Measurements from ENCODE around the gene SPN.
"Not testable (repeated sequence)": the region's sequence is repeated elsewhere in the genome, so short reads cannot be mapped to it uniquely, and the experiment has no call there.

The SPN gene

DNA sequence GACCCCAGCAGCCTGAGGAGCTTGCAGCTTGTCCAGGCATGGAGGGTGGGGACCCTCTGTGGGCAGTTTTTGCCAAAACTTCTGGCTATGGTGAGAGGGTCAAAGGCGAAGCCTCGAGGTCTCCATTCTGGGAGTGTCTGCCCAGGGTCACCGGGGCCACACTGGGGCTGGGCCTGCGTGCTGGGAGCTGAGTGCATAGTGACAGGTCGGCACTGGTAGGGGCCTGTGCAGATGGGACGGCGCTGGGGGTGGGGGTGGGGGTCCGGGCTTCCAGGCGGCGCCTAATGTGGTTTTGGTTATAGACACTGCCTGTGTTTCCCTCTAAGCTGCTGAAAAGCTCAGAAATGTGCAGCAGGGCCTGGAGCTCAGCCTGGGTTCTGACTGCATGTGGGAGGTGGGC lies 34.3 kb upstream of the SPN start:
- not testable (repeated sequence) for H3K79me2 ChIP-seq (ENCODE audit: control insufficient read depth, insufficient read depth, low read length, unreplicated experiment); H3K36me3 ChIP-seq (ENCODE audit: insufficient read depth, low read length); H2AFZ ChIP-seq (ENCODE audit: low read length, unreplicated experiment); H3K4me3 ChIP-seq (ENCODE audit: low read depth, low read length); H3K27me3 ChIP-seq (ENCODE audit: insufficient read depth, low read length); H3K27ac ChIP-seq (ENCODE audit: low read depth, low read length); H3K4me1 ChIP-seq (ENCODE audit: control insufficient read depth, insufficient read depth, low read length, unreplicated experiment)

DNA sequence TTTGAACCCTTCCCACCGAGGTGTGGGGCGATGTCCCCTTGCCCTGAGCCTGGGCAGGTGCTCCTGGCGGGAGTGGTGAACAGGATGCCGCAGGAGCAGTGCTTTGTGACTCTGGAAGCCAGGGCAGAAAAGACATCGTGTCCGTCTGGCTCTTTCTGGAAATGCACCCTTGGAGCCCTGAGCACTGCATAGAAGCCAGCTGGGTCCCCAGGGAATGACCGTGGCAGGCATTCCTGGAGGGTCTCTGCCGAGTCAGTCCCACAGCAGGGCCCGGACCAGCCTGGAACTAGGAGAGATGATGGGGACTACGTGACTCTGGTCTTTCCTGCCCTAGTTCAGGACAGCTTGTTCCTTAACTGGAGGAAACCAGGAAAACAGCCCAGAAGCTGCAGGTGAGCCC lies 33.7 kb upstream of the SPN start:
- not testable (repeated sequence) for H3K27me3 ChIP-seq (ENCODE audit: insufficient read depth, low read length); H2AFZ ChIP-seq (ENCODE audit: low read length, unreplicated experiment); H3K79me2 ChIP-seq (ENCODE audit: control insufficient read depth, insufficient read depth, low read length, unreplicated experiment); H3K4me1 ChIP-seq (ENCODE audit: control insufficient read depth, insufficient read depth, low read length, unreplicated experiment); H3K4me3 ChIP-seq (ENCODE audit: low read depth, low read length); H3K27ac ChIP-seq (ENCODE audit: low read depth, low read length); H3K36me3 ChIP-seq (ENCODE audit: insufficient read depth, low read length)

DNA sequence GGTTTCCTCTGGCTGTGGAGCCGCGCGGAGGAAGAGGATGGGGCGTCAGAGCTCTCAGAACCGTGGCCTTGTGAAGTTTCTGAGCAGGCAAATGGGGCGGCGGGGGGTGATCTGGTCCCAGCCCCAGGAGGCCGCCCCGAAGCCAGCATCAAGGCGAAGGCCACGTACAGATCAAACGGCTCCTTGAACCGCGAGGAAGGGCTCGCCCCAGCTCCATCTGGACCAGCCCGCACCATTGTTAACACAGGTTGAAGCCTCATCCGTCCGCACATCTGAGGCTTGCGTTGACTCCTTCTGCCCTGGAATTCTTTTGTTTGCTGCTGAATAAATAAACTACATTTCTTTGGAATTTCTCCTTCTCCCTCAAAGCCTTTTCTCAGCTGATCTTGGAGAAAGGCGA lies 31.4 kb upstream of the SPN start:
- H2AFZ ChIP-seq (ENCODE audit: low read length, unreplicated experiment); H3K27ac ChIP-seq (ENCODE audit: low read depth, low read length); H3K4me1 ChIP-seq (ENCODE audit: control insufficient read depth, insufficient read depth, low read length, unreplicated experiment); H3K79me2 ChIP-seq (ENCODE audit: control insufficient read depth, insufficient read depth, low read length, unreplicated experiment); H3K36me3 ChIP-seq (ENCODE audit: insufficient read depth, low read length); H3K27me3 ChIP-seq (ENCODE audit: insufficient read depth, low read length); H3K4me3 ChIP-seq (ENCODE audit: low read depth, low read length): not testable (repeated sequence)

DNA sequence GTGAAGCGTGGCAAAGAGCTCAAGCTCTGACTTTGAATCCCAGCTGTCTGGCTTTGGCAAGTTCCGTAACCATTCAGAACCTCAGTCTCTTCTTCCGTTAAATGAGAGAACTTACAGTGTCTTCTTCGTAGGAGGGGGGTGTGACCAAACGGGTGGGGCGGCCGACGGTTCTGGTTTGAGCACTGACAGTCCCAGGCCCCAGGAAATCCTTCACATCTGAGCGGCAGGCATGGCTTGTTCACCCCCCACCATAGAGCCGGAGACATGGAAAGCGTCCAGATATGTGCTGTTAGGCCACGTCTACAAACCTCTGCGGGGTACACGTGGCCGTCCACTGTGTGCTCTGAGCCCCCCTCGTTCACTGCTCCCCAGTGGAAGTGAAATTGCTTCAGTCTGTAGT lies 27.1 kb upstream of the SPN start:
- H3K36me3 ChIP-seq (ENCODE audit: insufficient read depth, low read length); H2AFZ ChIP-seq (ENCODE audit: low read length, unreplicated experiment); H3K27ac ChIP-seq (ENCODE audit: low read depth, low read length); H3K79me2 ChIP-seq (ENCODE audit: control insufficient read depth, insufficient read depth, low read length, unreplicated experiment); H3K4me1 ChIP-seq (ENCODE audit: control insufficient read depth, insufficient read depth, low read length, unreplicated experiment); H3K27me3 ChIP-seq (ENCODE audit: insufficient read depth, low read length); H3K4me3 ChIP-seq (ENCODE audit: low read depth, low read length): not testable (repeated sequence)

DNA sequence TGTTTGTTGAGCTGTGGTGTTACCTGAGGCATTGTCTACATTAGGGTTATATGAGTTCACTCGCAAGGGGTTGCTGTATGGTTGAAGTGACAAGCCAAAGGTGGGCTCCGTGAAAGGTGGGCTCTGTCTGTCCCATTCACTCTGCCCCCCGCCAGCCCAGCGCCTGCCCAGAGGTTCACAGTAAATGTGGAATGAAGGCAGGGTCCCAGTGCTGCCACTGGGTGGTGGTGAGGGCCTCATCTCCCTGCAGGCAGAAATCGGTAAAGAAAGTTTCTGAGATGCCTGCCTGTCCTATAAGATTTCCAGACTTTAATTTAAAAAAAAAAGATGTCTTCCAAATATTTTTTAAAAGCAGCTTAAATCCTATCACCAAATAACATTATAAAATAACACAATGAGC lies 26.7 kb upstream of the SPN start:
- H2AFZ ChIP-seq (ENCODE audit: low read length, unreplicated experiment); H3K4me3 ChIP-seq (ENCODE audit: low read depth, low read length); H3K4me1 ChIP-seq (ENCODE audit: control insufficient read depth, insufficient read depth, low read length, unreplicated experiment); H3K27me3 ChIP-seq (ENCODE audit: insufficient read depth, low read length); H3K36me3 ChIP-seq (ENCODE audit: insufficient read depth, low read length); H3K27ac ChIP-seq (ENCODE audit: low read depth, low read length); H3K79me2 ChIP-seq (ENCODE audit: control insufficient read depth, insufficient read depth, low read length, unreplicated experiment): not testable (repeated sequence)

DNA sequence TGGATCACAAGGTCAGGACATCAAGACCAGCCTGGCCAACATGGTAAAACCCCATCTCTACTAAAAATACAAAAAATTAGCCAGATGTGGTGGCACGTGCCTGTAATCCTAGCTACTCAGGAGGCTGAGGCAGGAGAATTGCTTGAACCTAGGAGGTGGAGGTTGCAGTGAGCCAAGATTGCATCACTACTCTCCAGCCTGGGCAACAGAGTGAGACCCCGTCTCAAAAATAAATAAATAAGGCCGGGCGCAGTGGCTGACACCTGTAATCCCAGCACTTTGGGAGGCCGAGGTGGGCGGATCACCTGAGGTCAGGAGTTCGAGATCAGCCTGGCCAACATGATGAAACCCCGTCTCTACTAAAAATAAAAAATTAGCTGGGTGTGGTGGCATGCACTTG lies 24.3 kb upstream of the SPN start:
- H2AFZ ChIP-seq (ENCODE audit: low read length, unreplicated experiment); H3K79me2 ChIP-seq (ENCODE audit: control insufficient read depth, insufficient read depth, low read length, unreplicated experiment); H3K27me3 ChIP-seq (ENCODE audit: insufficient read depth, low read length); H3K36me3 ChIP-seq (ENCODE audit: insufficient read depth, low read length); H3K4me3 ChIP-seq (ENCODE audit: low read depth, low read length); H3K27ac ChIP-seq (ENCODE audit: low read depth, low read length); H3K4me1 ChIP-seq (ENCODE audit: control insufficient read depth, insufficient read depth, low read length, unreplicated experiment): not testable (repeated sequence)

DNA sequence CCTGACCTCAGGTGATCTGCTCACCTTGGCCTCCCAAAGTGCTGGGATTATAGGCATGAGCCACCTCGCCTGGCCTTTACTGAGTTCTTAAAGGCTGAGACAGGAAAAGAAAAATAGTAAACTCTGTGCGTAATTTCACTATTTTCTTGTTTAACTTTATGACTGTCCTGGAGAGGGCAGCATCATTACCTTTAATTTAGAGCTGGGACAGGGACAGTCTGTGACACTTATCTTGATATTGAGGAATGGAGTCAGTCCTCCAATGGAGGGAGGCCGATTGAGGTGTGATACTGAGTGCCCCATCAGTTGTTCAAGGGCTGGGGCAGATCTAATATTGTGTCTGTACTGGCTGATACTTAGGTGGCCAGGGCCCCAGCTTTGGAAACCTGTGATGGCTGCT lies 21.5 kb upstream of the SPN start:
- no peaks in the 10 kb centered on the region for H3K4me1 ChIP-seq (ENCODE audit: control insufficient read depth, insufficient read depth, low read length, unreplicated experiment)
- H3K79me2 ChIP-seq (ENCODE audit: control insufficient read depth, insufficient read depth, low read length, unreplicated experiment): no peaks in the 10 kb centered on the region
- H3K27ac ChIP-seq (ENCODE audit: low read depth, low read length): no peak overlapping the region
- H3K36me3 ChIP-seq (ENCODE audit: insufficient read depth, low read length): no peaks in the 10 kb centered on the region
- H3K27me3 ChIP-seq (ENCODE audit: insufficient read depth, low read length): no peaks in the 10 kb centered on the region
- no peak overlapping the region for H2AFZ ChIP-seq (ENCODE audit: low read length, unreplicated experiment)
- H3K4me3 ChIP-seq (ENCODE audit: low read depth, low read length): no peak overlapping the region

DNA sequence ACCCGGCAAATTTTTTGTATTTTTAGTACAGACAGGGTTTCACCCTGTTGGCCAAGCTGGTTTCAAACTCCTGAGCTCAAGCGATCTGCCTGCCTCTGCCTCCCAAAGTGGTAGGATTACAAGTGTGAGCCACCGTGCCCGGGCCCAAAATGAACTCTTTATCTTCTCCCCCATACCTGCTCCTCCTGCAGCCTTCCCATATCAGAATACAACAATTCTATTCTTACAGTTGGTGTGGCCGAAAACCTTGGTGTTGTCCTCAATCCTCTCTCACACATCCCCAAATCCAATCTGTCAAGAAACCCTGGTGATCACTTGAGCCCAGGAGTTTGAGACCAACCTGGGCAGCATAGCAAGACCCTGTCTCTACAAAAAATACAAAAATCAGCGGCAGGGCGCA lies 19.5 kb upstream of the SPN start:
- Histone ChIP-seq H3K27ac (ENCODE audit: low read depth, low read length) (no peak overlapping the region), H3K27me3 (ENCODE audit: insufficient read depth, low read length) (no peaks in the 10 kb centered on the region), H3K36me3 (ENCODE audit: insufficient read depth, low read length) (no peaks in the 10 kb centered on the region), H3K4me1 (ENCODE audit: control insufficient read depth, insufficient read depth, low read length, unreplicated experiment) (no peaks in the 10 kb centered on the region), H3K79me2 (ENCODE audit: control insufficient read depth, insufficient read depth, low read length, unreplicated experiment) (no peaks in the 10 kb centered on the region), H2AFZ (ENCODE audit: low read length, unreplicated experiment) (no peak overlapping the region), H3K4me3 (ENCODE audit: low read depth, low read length) (no peak overlapping the region)

DNA sequence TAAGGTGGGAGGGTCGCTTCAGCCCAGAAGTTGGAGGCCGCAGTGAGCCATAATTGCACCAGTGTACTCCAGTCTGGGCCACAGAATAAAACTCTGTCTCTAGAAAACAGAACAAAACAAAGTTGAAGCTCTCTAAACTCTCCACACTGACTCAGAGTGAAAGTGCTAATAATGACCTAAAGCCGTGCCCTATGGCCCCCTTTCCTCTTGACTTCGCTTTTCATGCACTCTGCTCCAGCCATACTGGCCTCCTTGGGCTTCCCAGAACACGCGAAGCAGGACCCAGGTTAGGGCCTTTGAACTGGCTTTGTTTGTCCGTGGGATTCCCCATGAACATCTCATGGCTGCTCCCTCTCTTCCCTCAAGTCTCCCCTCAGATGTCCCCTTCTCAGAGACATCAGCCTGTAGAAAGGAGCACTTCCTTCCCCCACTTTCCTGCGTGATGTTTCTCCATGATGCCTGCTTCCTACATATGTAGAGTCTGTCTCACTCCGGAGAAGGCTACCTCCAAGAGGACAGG lies 18.6 kb upstream of the SPN start:
- H3K27ac ChIP-seq (ENCODE audit: low read depth, low read length): no peak overlapping the region
- H3K36me3 ChIP-seq (ENCODE audit: insufficient read depth, low read length): no peaks in the 10 kb centered on the region
- H3K79me2 ChIP-seq (ENCODE audit: control insufficient read depth, insufficient read depth, low read length, unreplicated experiment): no peaks in the 10 kb centered on the region
- H3K4me3 ChIP-seq (ENCODE audit: low read depth, low read length): no peak overlapping the region
- no peaks in the 10 kb centered on the region for H3K4me1 ChIP-seq (ENCODE audit: control insufficient read depth, insufficient read depth, low read length, unreplicated experiment)
- H3K27me3 ChIP-seq (ENCODE audit: insufficient read depth, low read length): no peaks in the 10 kb centered on the region
- H2AFZ ChIP-seq (ENCODE audit: low read length, unreplicated experiment): no peak overlapping the region

DNA sequence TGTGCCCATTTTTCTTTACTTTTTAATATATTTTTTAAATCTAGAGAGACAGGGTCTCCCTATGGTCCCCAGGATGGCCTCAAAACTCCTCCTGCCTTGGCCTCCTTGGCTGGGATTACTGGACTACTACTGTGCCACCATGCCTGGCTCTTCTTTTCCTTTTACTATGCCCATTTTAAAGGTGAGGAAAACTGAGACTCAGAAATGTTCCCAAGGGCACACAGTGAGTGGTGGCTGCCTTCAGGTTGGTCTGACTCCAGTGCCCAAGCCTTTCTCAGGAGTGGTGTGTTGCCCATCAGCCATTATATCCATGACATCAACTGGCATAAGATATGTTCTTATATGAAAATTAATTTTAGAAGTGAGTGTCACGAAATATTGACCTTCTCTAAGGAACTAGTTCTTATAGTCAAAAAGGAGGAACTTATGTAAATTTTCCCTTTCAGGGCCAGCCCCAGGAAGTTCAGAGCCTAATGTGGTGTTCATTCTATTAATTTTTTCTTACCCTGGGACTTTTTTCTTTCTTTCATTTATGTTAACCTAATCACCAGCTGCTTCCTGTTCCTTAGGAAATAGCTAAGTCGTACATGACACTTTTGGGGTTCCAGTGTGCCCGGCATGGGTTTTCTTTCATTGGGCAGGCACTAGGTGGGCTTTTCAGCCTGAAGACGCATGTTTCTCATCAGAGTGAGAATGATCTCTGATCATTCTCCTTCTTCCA lies 17.9 kb upstream of the SPN start:
- Histone ChIP-seq H3K79me2 (ENCODE audit: control insufficient read depth, insufficient read depth, low read length, unreplicated experiment) (no peaks in the 10 kb centered on the region), H2AFZ (ENCODE audit: low read length, unreplicated experiment) (no peak overlapping the region), H3K4me3 (ENCODE audit: low read depth, low read length) (no peak overlapping the region), H3K36me3 (ENCODE audit: insufficient read depth, low read length) (no peaks in the 10 kb centered on the region), H3K27ac (ENCODE audit: low read depth, low read length) (no peak overlapping the region), H3K27me3 (ENCODE audit: insufficient read depth, low read length) (no peaks in the 10 kb centered on the region), H3K4me1 (ENCODE audit: control insufficient read depth, insufficient read depth, low read length, unreplicated experiment) (no peaks in the 10 kb centered on the region)

DNA sequence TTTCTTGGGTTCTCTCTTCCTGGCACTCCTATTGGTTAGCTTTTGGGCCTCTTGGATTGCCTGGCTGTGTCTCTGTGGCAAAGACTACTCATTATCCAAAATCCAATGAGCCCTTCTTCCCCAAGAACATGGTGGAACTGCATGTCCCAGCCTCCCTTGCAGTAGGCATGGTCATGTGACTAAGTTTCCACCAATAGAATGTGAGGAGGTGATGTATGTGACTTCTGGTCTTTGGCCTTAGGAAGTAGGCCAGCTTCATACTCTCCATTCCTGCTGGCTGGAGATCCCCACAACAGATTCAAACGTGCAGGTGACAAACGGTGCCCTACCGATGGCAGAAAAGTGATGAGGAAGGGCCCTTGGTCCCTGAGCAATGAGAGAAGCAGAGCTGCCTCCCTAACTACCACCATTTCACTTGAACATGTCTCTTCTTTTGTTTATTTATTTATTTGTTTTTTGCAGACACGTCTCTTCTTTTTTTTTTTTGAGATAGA lies 17.3 kb upstream of the SPN start:
- H2AFZ ChIP-seq (ENCODE audit: low read length, unreplicated experiment): no peak overlapping the region
- no peaks in the 10 kb centered on the region for H3K4me1 ChIP-seq (ENCODE audit: control insufficient read depth, insufficient read depth, low read length, unreplicated experiment)
- no peaks in the 10 kb centered on the region for H3K36me3 ChIP-seq (ENCODE audit: insufficient read depth, low read length)
- H3K27ac ChIP-seq (ENCODE audit: low read depth, low read length): no peak overlapping the region
- H3K4me3 ChIP-seq (ENCODE audit: low read depth, low read length): no peak overlapping the region
- no peaks in the 10 kb centered on the region for H3K27me3 ChIP-seq (ENCODE audit: insufficient read depth, low read length)
- no peaks in the 10 kb centered on the region for H3K79me2 ChIP-seq (ENCODE audit: control insufficient read depth, insufficient read depth, low read length, unreplicated experiment)

Data from ACC112 (cell line).